HepG2 (cell line): Measurements from ENCODE around the gene UNC93A.

Experiments
- GABPB1 ChIP-seq: IDR thresholded peaks from 2 replicates; pipeline ENCODE4 v1.6.1; 2016; ENCODE audit warnings: mild to moderate bottlenecking, missing genetic modification reagents, moderate library complexity, missing compliant biosample characterization
- MYC ChIP-seq: sonication (generic); formaldehyde crosslinking; IDR thresholded peaks from 2 replicates; pipeline ENCODE4 v1.9.0; 2021; ENCODE audit warnings: missing genetic modification reagents, borderline replicate concordance
- POLR2A ChIP-seq, 2 experiments: IDR thresholded peaks; 2 replicates each; pipeline ENCODE4 v1.6.1; 2011; ENCODE audit warnings: low read depth in 2 of 2, low read length in 2 of 2, mild to moderate bottlenecking in 1 of 2, moderate library complexity in 1 of 2; ENCODE audit not compliant: insufficient read depth in 1 of 2
- RAD21 ChIP-seq: fragments of 450-650 bp; formaldehyde crosslinking; IDR thresholded peaks from 2 replicates; pipeline ENCODE4 v1.5.0; 2020; ENCODE audit warnings: mild to moderate bottlenecking
- ZBTB21 ChIP-seq: sonication (generic); formaldehyde crosslinking; IDR thresholded peaks from 2 replicates; pipeline ENCODE4 v1.4.0; 2020; ENCODE audit warnings: missing genetic modification reagents
- ZMYM4 ChIP-seq: sonication (generic); formaldehyde crosslinking; IDR thresholded peaks from 2 replicates; pipeline ENCODE4 v1.8.1; 2023; ENCODE audit warnings: mild to moderate bottlenecking, missing genetic modification reagents
- TF ChIP-seq, protein P1 (sequence below): sonication (generic); formaldehyde crosslinking; conservative IDR thresholded peaks from 2 replicates; pipeline ENCODE4 v1.4.0; 2020; ENCODE audit warnings: mild to moderate bottlenecking, missing genetic modification reagents, moderate library complexity
- TF ChIP-seq, protein P2 (sequence below): sonication (generic); formaldehyde crosslinking; IDR thresholded peaks from 2 replicates; pipeline ENCODE4 v1.4.0; 2020; ENCODE audit warnings: missing genetic modification reagents

DNA sequence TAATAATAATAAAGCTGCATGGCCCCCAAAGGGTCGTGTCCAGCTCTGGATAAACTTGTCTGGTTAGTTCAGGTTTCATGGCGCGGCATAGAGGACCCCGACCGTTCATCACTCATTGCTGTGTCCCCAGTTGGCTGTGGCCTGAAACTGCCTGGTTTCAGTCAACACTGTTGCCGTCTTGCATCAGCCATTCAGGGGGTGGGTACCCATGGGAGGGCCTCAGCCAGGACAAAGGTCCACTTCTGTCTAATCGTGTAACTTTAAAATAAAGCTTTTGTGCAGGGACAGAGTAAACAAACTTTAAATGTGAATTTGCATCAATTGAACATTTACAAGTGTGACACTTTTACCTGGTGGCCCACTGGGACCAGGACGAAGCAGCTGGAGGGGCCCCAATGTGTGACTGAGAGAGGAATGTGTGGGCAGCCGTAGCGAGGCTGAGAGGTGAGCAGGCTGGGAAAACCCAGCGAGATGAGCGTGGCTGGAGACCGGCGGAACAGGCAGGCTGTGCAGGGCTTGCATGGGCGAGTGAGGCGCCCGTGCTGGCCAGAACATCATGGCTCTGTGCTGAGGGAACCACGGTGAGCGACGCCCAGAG is 22.3 kb upstream of the UNC93A start:
- TF ChIP-seq ZBTB21 (CRISPR knock-in tag) (peak; percentile 39), MYC (CRISPR knock-in tag) (peak; percentile 91), POLR2A (IDR thresholded peaks at IDR 0.05; ENCODE audit: insufficient read depth in 1 of 2, low read depth in 2 of 2, low read length in 2 of 2) (peak; percentile 74 to 83), GABPB1 (peak; percentile 70), RAD21 (CRISPR knock-in tag) (peak; percentile 74), ZMYM4 (CRISPR knock-in tag) (peak; percentile 88)
- TF ChIP-seq, protein P1, sequence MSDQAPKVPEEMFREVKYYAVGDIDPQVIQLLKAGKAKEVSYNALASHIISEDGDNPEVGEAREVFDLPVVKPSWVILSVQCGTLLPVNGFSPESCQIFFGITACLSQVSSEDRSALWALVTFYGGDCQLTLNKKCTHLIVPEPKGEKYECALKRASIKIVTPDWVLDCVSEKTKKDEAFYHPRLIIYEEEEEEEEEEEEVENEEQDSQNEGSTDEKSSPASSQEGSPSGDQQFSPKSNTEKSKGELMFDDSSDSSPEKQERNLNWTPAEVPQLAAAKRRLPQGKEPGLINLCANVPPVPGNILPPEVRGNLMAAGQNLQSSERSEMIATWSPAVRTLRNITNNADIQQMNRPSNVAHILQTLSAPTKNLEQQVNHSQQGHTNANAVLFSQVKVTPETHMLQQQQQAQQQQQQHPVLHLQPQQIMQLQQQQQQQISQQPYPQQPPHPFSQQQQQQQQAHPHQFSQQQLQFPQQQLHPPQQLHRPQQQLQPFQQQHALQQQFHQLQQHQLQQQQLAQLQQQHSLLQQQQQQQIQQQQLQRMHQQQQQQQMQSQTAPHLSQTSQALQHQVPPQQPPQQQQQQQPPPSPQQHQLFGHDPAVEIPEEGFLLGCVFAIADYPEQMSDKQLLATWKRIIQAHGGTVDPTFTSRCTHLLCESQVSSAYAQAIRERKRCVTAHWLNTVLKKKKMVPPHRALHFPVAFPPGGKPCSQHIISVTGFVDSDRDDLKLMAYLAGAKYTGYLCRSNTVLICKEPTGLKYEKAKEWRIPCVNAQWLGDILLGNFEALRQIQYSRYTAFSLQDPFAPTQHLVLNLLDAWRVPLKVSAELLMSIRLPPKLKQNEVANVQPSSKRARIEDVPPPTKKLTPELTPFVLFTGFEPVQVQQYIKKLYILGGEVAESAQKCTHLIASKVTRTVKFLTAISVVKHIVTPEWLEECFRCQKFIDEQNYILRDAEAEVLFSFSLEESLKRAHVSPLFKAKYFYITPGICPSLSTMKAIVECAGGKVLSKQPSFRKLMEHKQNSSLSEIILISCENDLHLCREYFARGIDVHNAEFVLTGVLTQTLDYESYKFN, result peak; percentile 96
- TF ChIP-seq, protein P2, sequence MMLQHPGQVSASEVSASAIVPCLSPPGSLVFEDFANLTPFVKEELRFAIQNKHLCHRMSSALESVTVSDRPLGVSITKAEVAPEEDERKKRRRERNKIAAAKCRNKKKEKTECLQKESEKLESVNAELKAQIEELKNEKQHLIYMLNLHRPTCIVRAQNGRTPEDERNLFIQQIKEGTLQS (CRISPR knock-in tag), result peak; percentile 92
